Activated CD4-positive, alpha-beta T cell treated with anti-CD3 and anti-CD28 coated beads for 36 hours (primary cell): ENCODE results near the gene PDE4B. TPM values are rescaled to one million over a fixed set of nuclear protein-coding genes. Genes with fewer than 3 reads are reported as not detected.
"Not testable (repeated sequence)": the region's sequence is repeated elsewhere in the genome, so short reads cannot be mapped to it uniquely, and the experiment has no call there.

ENCODE experiments used
- ATAC-seq: fragments of 200-7000 bp; cut with Tn5 transposase; one replicate; pipeline ENCODE4 v1.10.0; 2021; ENCODE audit warnings: mild to moderate bottlenecking, moderate library complexity
- CTCF ChIA-PET: fragments of 350-600 bp; sonication (Branson Sonifier 250); formaldehyde crosslinking; loops from one replicate; lab custom pipeline; 2021; ENCODE audit warnings: antibody characterized with exemption; lab: Charles Lee
- POLR2A ChIA-PET: fragments of 350-600 bp; sonication (Branson Sonifier 250); formaldehyde crosslinking; loops from one replicate; lab custom pipeline; 2021; ENCODE audit warnings: antibody characterized with exemption, inconsistent platforms; lab: Charles Lee
- DNase-seq: peaks from one replicate; pipeline ENCODE4 v3.0.0-alpha.2; 2020
- H3K27ac Mint-ChIP-seq: one replicate; pipeline ENCODE4 v1.8.0; 2021; ENCODE audit warnings: mixed read lengths
- H3K27me3 Mint-ChIP-seq: one replicate; pipeline ENCODE4 v1.8.0; 2021; ENCODE audit warnings: mixed read lengths
- H3K36me3 Mint-ChIP-seq: one replicate; pipeline ENCODE4 v1.8.0; 2021; ENCODE audit warnings: low read depth, mixed read lengths
- H3K4me1 Mint-ChIP-seq: one replicate; pipeline ENCODE4 v1.8.0; 2021; ENCODE audit warnings: mixed read lengths
- H3K4me3 Mint-ChIP-seq: one replicate; pipeline ENCODE4 v1.8.0; 2021; ENCODE audit warnings: mild to moderate bottlenecking, moderate library complexity, mixed read lengths
- H3K9me3 Mint-ChIP-seq: one replicate; pipeline ENCODE4 v1.8.0; 2021; ENCODE audit warnings: low read depth, mixed read lengths
- intact Hi-C, 2 experiments: fragments of 100-400 bp; cut with DNase I in 1 of 2; cut with micrococcal nuclease in 1 of 2; formaldehyde crosslinking; loops; one replicate each; pipeline versions ENCODE4 v1.14.2 to v1.15.1; 2022 to 2024; cut with DNase I, micrococcal nuclease
- total RNA-seq, 2 experiments: library from RNA; stranded (reverse); gene quantifications; one replicate each; pipeline ENCODE4 v1.2.3, GENCODE V29; 2021

Gene PDE4B
- total RNA-seq, 2 experiments from 2014 or later, result 24.2 to 24.7 TPM

DNA sequence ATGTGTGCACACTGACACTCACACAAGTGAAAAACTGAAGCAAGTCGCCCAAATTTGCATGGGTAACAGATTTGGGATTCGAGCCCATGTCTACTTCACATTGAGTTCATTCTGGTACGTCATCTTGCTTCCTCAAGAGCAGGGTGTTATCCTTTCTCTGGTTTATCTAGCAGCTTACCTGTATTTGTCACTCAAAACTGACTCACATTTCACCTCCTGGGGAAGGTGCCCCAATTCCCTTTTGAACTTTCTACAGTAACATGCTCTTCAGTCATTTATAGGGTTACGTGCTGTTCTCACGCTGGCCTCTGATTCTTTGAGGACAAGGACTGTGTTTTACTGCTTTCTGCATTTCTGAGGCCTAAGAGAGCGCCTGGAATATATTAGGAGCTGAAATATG is 162.8 kb downstream of the PDE4B start:
- peaks cover 12% of the 10 kb centered on the region for H3K4me1 Mint-ChIP-seq
- ChIA-PET POLR2A (no interaction called here), CTCF (interaction anchor here (0.6 to 3.6 kb wide), 5 partner anchors 16 to 494 kb away, joined by 3 to 64 read pairs (median 3); no protein-coding TSS in a partner anchor)
- intact Hi-C loops, result loop anchor here (5.0 to 10.0 kb wide), 3 partner anchors 143 to 772 kb away; no protein-coding TSS in a partner anchor
- no peaks in the 10 kb centered on the region for H3K9me3 Mint-ChIP-seq
- no peaks in the 10 kb centered on the region for H3K36me3 Mint-ChIP-seq
- DNase-seq (no peak), ATAC-seq (peak; percentile 21)
- H3K4me3 Mint-ChIP-seq, result no peak overlapping the region
- H3K27me3 Mint-ChIP-seq, result peaks cover 1% of the 10 kb centered on the region
- no peak overlapping the region for H3K27ac Mint-ChIP-seq

DNA sequence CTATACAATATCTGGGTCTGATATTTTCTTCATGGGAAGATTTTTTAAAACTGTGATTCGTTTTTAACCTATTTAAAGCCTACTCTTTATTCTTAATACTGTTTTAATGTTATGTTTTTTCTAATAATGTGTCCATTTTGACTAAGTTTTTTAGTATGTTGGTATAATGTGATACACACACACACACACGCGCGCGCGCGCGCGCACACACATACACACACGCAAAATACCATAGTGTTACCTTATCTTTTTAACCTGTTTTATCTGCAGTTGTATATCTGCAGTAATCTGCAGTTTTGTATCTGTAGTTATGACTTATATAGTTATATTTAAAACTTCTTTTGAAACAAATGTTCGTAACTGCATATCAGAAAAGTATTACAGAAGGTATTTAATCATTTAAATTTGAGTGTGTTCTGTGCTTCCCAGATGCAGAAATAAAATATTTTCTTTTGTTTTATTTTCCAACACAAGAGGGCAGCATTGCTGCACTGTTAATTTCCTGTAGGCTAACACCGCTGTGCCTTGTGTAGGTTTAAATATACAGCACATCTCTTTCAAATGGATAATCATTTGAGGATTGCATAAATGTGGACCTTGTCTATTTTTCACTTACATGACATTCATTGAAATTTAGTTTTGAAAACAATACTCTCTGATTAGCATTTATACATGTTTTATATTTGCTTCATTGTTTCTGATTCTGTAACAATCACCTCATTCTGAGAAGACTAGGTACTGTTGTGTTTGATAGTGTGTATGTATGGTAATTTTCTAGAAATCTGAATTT is 166.1 kb downstream of the PDE4B start:
- Mint-ChIP-seq H3K27ac (no peak overlapping the region), H3K36me3 (no peaks in the 10 kb centered on the region), H3K4me1 (no peaks in the 10 kb centered on the region), H3K9me3 (no peaks in the 10 kb centered on the region), H3K4me3 (no peak overlapping the region), H3K27me3 (no peaks in the 10 kb centered on the region)
- POLR2A ChIA-PET, result no interaction called here
- intact Hi-C loops, result loop anchor here (1.0 to 10.0 kb wide), 7 partner anchors 146 to 769 kb away; no protein-coding TSS in a partner anchor
- peak; percentile 70 for ATAC-seq
- CTCF ChIA-PET, result interaction anchor here (0.6 to 6.0 kb wide), 22 partner anchors 8 to 547 kb away, joined by 3 to 107 read pairs (median 4); no protein-coding TSS in a partner anchor
- peak; percentile 23 for DNase-seq

GRCh38 chr1:65959896-65960567 is 167.3 kb downstream of the PDE4B start:
- ATAC-seq (no peak), DNase-seq (no peak)
- POLR2A ChIA-PET, result no interaction called here

DNA sequence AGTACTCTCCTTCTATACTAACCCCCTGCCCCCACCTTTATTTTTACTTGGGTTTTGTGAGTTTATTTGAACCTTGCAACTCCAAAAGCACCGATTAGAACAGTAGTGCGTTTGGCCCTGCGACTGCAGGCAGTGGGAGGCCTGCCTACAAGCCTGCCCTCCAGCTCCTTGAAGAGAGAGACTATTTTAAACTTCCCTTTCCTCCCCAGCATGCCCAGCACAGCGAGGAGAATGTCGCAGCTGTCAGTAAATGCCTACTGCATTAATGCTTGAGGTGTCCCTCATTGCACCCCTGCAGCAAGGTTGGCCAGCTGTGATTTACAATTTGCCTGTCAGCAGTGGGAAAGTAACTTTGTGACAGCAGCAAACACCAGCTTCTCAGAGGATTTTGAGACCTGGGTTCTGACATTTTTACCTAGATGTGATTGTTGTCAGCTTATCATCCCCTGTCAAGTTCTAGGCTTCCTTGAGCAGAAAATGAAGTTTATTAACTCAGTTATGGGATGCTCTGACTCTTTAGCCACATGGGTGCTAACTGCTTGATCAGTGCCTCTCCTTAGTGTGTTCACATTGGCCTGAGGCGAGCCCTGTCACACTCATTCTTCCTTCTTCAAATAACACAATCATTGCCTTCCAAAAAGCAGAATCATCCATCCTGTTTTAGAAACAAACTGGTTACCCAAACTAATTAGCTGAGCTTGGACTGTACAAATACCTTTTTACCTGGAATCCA is 170.6 kb downstream of the PDE4B start:
- intact Hi-C loops, result no loop called here
- POLR2A ChIA-PET, result interaction anchor here (0.6 kb wide), 1 partner anchor 901 kb away, joined by 3 read pairs; no protein-coding TSS in a partner anchor
- no peak overlapping the region for H3K27ac Mint-ChIP-seq
- peaks cover 2% of the 10 kb centered on the region for H3K9me3 Mint-ChIP-seq
- ATAC-seq, result no peak
- DNase-seq, result no peak
- H3K4me3 Mint-ChIP-seq, result no peak overlapping the region
- no peaks in the 10 kb centered on the region for H3K4me1 Mint-ChIP-seq
- H3K36me3 Mint-ChIP-seq, result no peaks in the 10 kb centered on the region
- CTCF ChIA-PET, result interaction anchor here (0.5 to 6.0 kb wide), 6 partner anchors 75 to 632 kb away, joined by 3 to 107 read pairs (median 4); no protein-coding TSS in a partner anchor
- no peaks in the 10 kb centered on the region for H3K27me3 Mint-ChIP-seq

More at GRCh38 chr1:65959896-65960567, 167.3 kb downstream of the PDE4B start:
- intact Hi-C loops, result loop anchor here (1.0 to 10.0 kb wide), 7 partner anchors 148 to 767 kb away; no protein-coding TSS in a partner anchor
- CTCF ChIA-PET, result interaction anchor here (0.6 to 6.0 kb wide), 18 partner anchors 9 to 828 kb away, joined by 3 to 107 read pairs (median 4); no protein-coding TSS in a partner anchor
- Mint-ChIP-seq H3K36me3 (no peaks in the 10 kb centered on the region), H3K9me3 (no peaks in the 10 kb centered on the region), H3K27ac (no peak overlapping the region), H3K4me3 (no peak overlapping the region), H3K27me3 (no peaks in the 10 kb centered on the region), H3K4me1 (no peaks in the 10 kb centered on the region)

- intact Hi-C loops, result no loop called here
- H3K4me3 Mint-ChIP-seq, result no peak overlapping the region
- ATAC-seq (no peak), DNase-seq (no peak)
- peaks cover 2% of the 10 kb centered on the region for H3K9me3 Mint-ChIP-seq
- no peaks in the 10 kb centered on the region for H3K36me3 Mint-ChIP-seq
- no peaks in the 10 kb centered on the region for H3K4me1 Mint-ChIP-seq
- POLR2A ChIA-PET, result no interaction called here
- H3K27me3 Mint-ChIP-seq, result no peaks in the 10 kb centered on the region
- CTCF ChIA-PET, result interaction anchor here (0.6 to 6.0 kb wide), 5 partner anchors 265 to 540 kb away, joined by 4 to 107 read pairs (median 4); no protein-coding TSS in a partner anchor
- H3K27ac Mint-ChIP-seq, result no peak overlapping the region
Measured at GRCh38 chr1:65964123-65964522, 171.4 kb downstream of the PDE4B start.

DNA sequence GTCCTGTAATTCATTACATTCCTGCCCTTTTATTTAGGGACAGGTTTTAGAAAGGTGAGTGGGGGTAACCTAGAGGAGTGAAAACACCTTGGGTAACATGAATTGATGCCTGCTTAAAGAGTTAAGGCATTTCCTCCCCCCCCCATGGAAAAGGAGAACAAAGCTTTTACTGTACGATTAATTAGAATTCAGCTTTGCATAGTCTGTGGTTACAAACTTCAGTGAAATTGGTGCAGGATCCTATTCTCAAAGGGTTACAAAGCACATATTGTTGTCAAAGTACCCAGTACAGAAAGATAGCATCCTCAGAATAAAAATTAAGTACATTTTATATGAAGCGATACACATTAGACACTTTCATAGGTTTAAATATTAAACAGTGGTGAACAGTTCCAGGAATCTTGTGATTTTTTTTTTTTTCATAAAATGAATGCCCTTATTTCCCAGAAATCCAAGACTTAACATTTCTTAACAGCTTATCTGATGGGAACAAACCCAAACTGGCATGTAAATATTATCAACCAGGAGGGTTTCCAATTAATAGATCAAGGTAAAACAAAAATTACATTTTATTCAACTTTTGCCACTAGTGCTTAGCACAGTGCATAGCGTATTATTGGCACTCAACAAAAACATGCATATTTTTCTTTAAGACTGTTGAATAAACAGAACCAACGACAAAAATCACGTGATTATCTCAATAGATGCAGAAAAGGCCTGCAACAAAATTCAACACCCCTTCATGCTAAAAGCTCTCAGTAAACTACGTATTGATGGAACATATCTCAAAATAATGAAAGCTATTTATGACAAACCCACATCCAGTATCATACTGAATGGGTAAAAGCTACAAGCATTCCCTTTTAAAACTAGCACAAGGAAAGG is 172.7 kb downstream of the PDE4B start:
- no peaks in the 10 kb centered on the region for H3K36me3 Mint-ChIP-seq
- no peak for ATAC-seq
- no peaks in the 10 kb centered on the region for H3K4me1 Mint-ChIP-seq
- POLR2A ChIA-PET, result no interaction called here
- peaks cover 2% of the 10 kb centered on the region for H3K9me3 Mint-ChIP-seq
- CTCF ChIA-PET, result interaction anchor here (0.6 to 3.3 kb wide), 3 partner anchors 276 to 481 kb away, joined by 3 to 14 read pairs (median 4); no protein-coding TSS in a partner anchor
- no peak overlapping the region for H3K4me3 Mint-ChIP-seq
- intact Hi-C loops, result no loop called here
- no peak overlapping the region for H3K27ac Mint-ChIP-seq
- no peak for DNase-seq
- no peaks in the 10 kb centered on the region for H3K27me3 Mint-ChIP-seq

DNA sequence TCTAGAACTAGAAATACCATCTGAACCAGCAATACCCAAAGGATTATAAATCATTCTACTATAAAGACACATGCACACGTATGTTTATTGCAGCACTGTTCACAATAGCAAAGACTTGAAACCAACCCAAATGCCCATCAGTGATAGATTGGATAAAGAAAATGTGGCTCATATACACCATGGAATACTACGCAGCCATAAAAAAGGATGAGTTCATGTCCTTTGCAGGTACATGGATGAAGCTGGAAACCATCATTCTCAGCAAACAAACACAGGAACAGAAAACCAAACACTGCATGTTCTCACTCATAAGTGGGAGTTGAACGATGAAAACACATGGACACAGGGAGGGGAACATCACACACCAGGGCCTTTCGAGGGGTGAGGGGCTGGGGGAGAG is 174.8 kb downstream of the PDE4B start:
- not testable (repeated sequence) for H3K36me3 Mint-ChIP-seq

GRCh38 chr1:65971547-65971946 is 178.9 kb downstream of the PDE4B start:
- H3K4me1 Mint-ChIP-seq, result no peaks in the 10 kb centered on the region
- H3K27ac Mint-ChIP-seq, result no peak overlapping the region
- H3K9me3 Mint-ChIP-seq, result peaks cover 17% of the 10 kb centered on the region
- ATAC-seq (no peak), DNase-seq (no peak)
- ChIA-PET CTCF (interaction anchor here (1.0 to 1.4 kb wide), 3 partner anchors 10 to 271 kb away, joined by 3 to 5 read pairs (median 4); no protein-coding TSS in a partner anchor), POLR2A (no interaction called here)
- H3K27me3 Mint-ChIP-seq, result peaks cover 5% of the 10 kb centered on the region
- intact Hi-C loops, result no loop called here
- no peak overlapping the region for H3K4me3 Mint-ChIP-seq
- H3K36me3 Mint-ChIP-seq, result peaks cover 2% of the 10 kb centered on the region

More for the DNA sequence above, 174.8 kb downstream of the PDE4B start:
- H3K4me3 Mint-ChIP-seq, DNase-seq, POLR2A ChIA-PET, intact Hi-C loops, CTCF ChIA-PET, H3K27ac Mint-ChIP-seq, H3K27me3 Mint-ChIP-seq, H3K9me3 Mint-ChIP-seq, H3K4me1 Mint-ChIP-seq, ATAC-seq: not testable (repeated sequence)

GRCh38 chr1:65975708-65976107 is 183.0 kb downstream of the PDE4B start:
- CTCF ChIA-PET, result no interaction called here
- Mint-ChIP-seq H3K27me3 (peaks cover 16% of the 10 kb centered on the region), H3K36me3 (peaks cover 3% of the 10 kb centered on the region), H3K4me1 (no peaks in the 10 kb centered on the region), H3K9me3 (peaks cover 19% of the 10 kb centered on the region), H3K27ac (no peak overlapping the region), H3K4me3 (no peak overlapping the region)
- POLR2A ChIA-PET, result no interaction called here
- intact Hi-C loops, result no loop called here
- no peak for DNase-seq
- ATAC-seq, result no peak
